Gastroesophageal sphincter (tissue), 4 donors: ENCODE measurements around the gene PGLYRP2. TPM values are rescaled to one million over a fixed set of nuclear protein-coding genes. Genes with fewer than 3 reads are reported as not detected.

Experiments used
- ATAC-seq: fragments of 150-250 bp; one replicate; pipeline ENCODE4 v1.9.1; 2016; ENCODE audit warnings: mild to moderate bottlenecking, moderate library complexity
- H3K27ac ChIP-seq, 4 donors: fragments of 200-600 bp; sonication (generic) in 3 of 4; 1 replicate in 3 of 4; 2 replicates in 1 of 4; pipeline ENCODE4 v1.5.1; 2016 to 2019
- H3K27me3 ChIP-seq: fragments of 200-600 bp; sonication (generic); one replicate; pipeline ENCODE4 v1.5.1; 2019
- H3K36me3 ChIP-seq, 2 donors: fragments of 200-600 bp; sonication (generic); one replicate each; pipeline ENCODE4 v1.5.1; 2019; ENCODE audit warnings: control low read depth in 1 of 2
- H3K4me1 ChIP-seq, 3 donors: fragments of 200-600 bp; sonication (generic); 1 replicate in 2 of 3; 2 replicates in 1 of 3; pipeline ENCODE4 v1.5.1; 2016 to 2019; ENCODE audit warnings: control low read depth in 2 of 3
- H3K4me3 ChIP-seq, 2 donors: fragments of 200-600 bp; sonication (generic); one replicate each; pipeline ENCODE4 v1.5.1; 2019; ENCODE audit warnings: mild to moderate bottlenecking in 1 of 2, moderate library complexity in 1 of 2
- H3K9me3 ChIP-seq, 3 donors: fragments of 200-600 bp; sonication (generic); one replicate each; pipeline ENCODE4 v1.5.1; 2017 to 2019; ENCODE audit warnings: control low read depth in 2 of 3
- EP300 ChIP-seq: sonication (generic); formaldehyde crosslinking; IDR thresholded peaks from one replicate; pipeline ENCODE4 v1.6.1; 2017; ENCODE audit warnings: antibody characterized with exemption, mild to moderate bottlenecking
- POLR2A ChIP-seq, 2 donors: fragments of 450-650 bp; IDR thresholded peaks; one replicate each; pipeline ENCODE4 v1.6.1; 2017; ENCODE audit warnings: antibody characterized with exemption in 2 of 2, mild to moderate bottlenecking in 2 of 2, moderate library complexity in 1 of 2
- POLR2AphosphoS5 ChIP-seq: sonication (generic); formaldehyde crosslinking; IDR thresholded peaks from one replicate; pipeline ENCODE4 v1.6.1; 2017; ENCODE audit warnings: antibody characterized with exemption
- WGBS, 2 donors: methylation state at CpG; one replicate each; pipeline ENCODE4 v1.1.5; 2018; ENCODE audit warnings: low coverage in 1 of 2; 5-methylcytosine and 5-hydroxymethylcytosine counted together
- total RNA-seq, 4 donors: library from RNA; depleted of rRNA; stranded (reverse); fragments of >200 nt; gene quantifications; one replicate each; pipeline ENCODE4 v1.1.0, GENCODE V29; 2016
- TF ChIP-seq, protein P1 (sequence below), 4 experiments: fragments of 200-600 bp in 2 of 4; fragments of 450-650 bp in 2 of 4; sonication (generic) in 1 of 4; IDR thresholded peaks; one replicate each; pipeline ENCODE4 v1.5.1; 2017 to 2019; ENCODE audit warnings: antibody characterized with exemption in 4 of 4, mild to moderate bottlenecking in 2 of 4, moderate library complexity in 2 of 4

Gene PGLYRP2
- total RNA-seq, 4 donors from 2014 or later: not detected

DNA sequence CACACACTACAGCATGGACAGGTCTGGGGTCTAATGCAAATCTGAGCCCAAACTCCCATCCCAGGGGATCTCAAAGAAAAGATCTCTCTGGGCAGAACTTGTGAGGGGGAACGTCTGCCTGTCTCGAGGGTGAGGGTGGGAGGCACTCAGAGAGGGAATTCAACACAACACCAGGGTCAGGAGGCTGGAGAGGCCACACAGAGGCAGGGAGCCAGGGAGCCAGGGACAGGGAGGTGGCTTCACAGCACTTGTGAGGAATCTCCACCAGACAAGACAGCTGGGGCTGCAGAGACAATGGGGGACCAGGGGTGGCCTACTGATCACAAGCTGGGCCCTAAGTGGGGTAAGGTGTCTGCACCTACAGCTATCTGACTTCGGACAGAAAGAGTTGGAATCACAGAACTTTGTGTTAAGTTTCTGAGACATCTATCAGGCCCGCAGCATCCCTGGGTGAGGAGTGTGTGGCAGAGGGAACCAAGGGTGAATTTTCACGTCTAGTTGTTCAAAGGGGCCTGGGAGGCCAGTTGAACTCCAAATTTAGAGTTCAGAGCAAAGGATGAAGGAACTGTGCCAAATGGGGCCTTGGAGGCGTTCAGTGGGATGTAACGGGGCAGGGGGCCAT lies 47.8 kb downstream of the PGLYRP2 start:
- peak overlapping the region in 3 of 4 donors; percentile 51 to 80 (median 73) for H3K27ac ChIP-seq
- H3K4me1 ChIP-seq: peaks cover 0 to 58% (median 24%) of the 10 kb centered on the region in 3 donors
- H3K4me3 ChIP-seq: peak overlapping the region; percentile 83 to 92
- H3K36me3 ChIP-seq: peaks cover 0 to 39% of the 10 kb centered on the region in 2 donors
- no peaks in the 10 kb centered on the region for H3K27me3 ChIP-seq
- WGBS, 2 donors: 7 to 8% methylated on average over 2 to 3 of the region's 7 CpGs
- TF ChIP-seq EP300: no peak
- no peak for TF ChIP-seq POLR2AphosphoS5
- TF ChIP-seq, protein P1, sequence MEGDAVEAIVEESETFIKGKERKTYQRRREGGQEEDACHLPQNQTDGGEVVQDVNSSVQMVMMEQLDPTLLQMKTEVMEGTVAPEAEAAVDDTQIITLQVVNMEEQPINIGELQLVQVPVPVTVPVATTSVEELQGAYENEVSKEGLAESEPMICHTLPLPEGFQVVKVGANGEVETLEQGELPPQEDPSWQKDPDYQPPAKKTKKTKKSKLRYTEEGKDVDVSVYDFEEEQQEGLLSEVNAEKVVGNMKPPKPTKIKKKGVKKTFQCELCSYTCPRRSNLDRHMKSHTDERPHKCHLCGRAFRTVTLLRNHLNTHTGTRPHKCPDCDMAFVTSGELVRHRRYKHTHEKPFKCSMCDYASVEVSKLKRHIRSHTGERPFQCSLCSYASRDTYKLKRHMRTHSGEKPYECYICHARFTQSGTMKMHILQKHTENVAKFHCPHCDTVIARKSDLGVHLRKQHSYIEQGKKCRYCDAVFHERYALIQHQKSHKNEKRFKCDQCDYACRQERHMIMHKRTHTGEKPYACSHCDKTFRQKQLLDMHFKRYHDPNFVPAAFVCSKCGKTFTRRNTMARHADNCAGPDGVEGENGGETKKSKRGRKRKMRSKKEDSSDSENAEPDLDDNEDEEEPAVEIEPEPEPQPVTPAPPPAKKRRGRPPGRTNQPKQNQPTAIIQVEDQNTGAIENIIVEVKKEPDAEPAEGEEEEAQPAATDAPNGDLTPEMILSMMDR (IDR thresholded peaks at IDR 0.05): no peak
- no peak for TF ChIP-seq POLR2A (IDR thresholded peaks at IDR 0.05)
- no peaks in the 10 kb centered on the region for H3K9me3 ChIP-seq
- ATAC-seq: no peak

DNA sequence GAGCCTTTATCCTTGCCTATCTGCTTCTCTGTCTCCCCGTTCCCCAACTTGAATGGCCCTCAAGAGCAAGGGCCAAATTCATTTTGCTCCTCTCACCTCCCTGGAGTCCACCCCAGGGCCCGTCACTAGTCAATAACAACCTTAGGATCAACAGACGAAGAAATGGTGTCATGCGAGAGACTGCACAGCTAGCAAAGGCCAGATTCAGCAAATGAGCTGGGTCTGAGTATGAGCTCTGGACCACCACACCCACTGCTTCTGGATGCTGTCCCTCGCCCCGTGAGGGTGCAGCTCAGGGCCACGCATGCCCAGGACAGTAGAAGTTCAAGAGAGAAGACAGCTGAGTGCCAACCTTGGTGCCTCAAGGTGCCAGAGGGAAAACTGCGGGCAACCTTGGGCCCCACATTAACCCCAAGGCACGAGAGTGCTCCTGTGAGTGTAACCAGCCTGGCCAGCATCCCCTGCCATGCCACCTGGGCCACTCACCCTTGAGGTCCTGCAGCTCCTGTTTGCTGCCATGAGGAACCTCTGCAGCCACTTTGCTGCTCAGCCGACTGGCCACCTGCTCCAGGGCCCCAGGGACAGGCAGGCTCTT lies 48.7 kb downstream of the PGLYRP2 start:
- TF ChIP-seq POLR2A (IDR thresholded peaks at IDR 0.05): no peak
- TF ChIP-seq POLR2AphosphoS5: no peak
- no peak for TF ChIP-seq EP300
- TF ChIP-seq, protein P1 (IDR thresholded peaks at IDR 0.05): no peak
- no peak overlapping the region for H3K27ac ChIP-seq
- H3K4me3 ChIP-seq: peak overlapping the region in 1 of 2 donors; percentile 92
- no peaks in the 10 kb centered on the region for H3K27me3 ChIP-seq
- H3K9me3 ChIP-seq: no peaks in the 10 kb centered on the region
- peaks cover 0 to 47% of the 10 kb centered on the region in 2 donors for H3K36me3 ChIP-seq
- no peak for ATAC-seq
- peaks cover 0 to 50% (median 24%) of the 10 kb centered on the region in 3 donors for H3K4me1 ChIP-seq
- 40 to 80% methylated on average over 1 of the region's 10 CpGs for WGBS, 2 donors

DNA sequence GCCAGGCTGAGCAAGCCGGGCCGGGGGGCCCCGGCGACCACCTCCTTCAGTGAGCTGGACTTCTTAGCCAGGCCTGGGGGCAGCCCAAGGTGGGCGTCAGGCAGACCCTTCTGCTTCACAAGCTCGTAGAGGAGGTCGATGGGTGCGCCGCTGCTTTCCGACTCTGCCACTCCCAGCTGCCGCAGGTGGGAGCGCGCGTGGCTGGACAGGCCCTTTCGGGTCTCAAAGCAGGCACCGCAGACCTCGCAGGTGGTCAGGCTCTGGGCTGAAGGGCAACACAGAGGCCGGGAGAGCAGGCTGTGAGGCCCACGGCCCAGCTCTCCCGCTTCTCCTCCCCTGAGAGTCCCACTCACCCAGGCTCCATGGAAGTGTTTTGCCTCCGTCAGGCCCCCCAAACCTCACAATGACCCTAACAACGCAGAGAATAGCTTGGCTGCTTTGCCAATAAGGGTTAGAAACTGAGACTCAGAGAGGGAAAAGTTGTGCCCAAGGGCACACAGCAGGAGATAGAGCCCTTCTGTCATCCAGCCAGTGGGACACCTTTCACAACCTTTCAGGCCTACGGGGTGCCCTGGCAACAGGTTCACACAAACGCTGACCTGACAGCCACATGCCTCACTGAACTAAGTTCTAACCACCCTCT lies 49.4 kb downstream of the PGLYRP2 start:
- H3K4me1 ChIP-seq: peaks cover 0 to 50% (median 24%) of the 10 kb centered on the region in 3 donors
- no peaks in the 10 kb centered on the region for H3K9me3 ChIP-seq
- WGBS, 2 donors: 71 to 80% methylated on average over 1 of the region's 24 CpGs
- no peak overlapping the region for H3K4me3 ChIP-seq
- no peak for ATAC-seq
- no peak overlapping the region for H3K27ac ChIP-seq
- TF ChIP-seq POLR2AphosphoS5 (no peak), EP300 (no peak), POLR2A (IDR thresholded peaks at IDR 0.05) (no peak)
- TF ChIP-seq, protein P1 (IDR thresholded peaks at IDR 0.05): no peak
- peaks cover 0 to 54% of the 10 kb centered on the region in 2 donors for H3K36me3 ChIP-seq
- no peaks in the 10 kb centered on the region for H3K27me3 ChIP-seq

DNA sequence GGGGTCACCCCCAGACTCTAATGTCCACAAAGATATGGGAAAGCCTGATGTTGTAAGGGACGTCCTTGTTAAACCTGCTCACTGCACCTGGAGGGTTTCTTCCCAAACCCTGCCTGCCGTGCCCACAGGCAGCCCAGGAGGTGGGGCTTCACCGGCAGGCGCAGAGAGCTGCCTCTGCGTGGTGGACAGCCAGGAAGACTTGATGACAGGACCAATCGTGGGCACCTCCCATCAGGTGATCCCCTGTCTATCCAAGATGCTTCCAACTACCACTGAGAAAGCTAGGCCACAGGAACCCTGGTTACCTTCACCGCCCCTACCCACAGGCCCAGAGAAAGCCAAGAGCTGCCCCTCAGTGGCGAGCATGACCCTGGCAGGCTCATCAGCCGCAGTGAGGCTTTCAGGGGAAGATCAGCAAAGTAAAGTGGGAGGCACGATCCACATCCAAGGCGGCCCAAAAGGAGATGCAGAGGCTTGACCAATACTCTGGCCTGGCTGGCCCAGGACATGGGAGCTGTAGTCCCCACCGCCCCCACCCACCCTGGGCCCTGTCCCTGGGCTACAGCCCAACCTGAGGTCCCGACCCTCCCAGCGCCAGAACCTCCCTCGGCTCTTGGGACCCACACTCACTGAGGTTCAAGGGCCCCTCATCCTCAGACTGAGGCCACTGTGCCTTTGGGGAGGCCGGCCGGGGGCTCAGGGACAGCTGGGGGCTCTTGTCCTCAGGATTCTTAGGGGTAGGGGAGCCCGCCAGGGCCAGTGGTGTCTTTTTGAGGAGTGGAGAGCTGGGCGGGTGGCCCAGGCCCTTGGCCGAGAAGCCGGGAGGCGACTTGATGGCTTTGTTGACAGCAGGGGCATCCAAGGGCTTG lies 50.1 kb downstream of the PGLYRP2 start:
- no peak overlapping the region for H3K4me3 ChIP-seq
- ATAC-seq: no peak
- no peaks in the 10 kb centered on the region for H3K9me3 ChIP-seq
- TF ChIP-seq POLR2AphosphoS5: no peak
- TF ChIP-seq POLR2A (IDR thresholded peaks at IDR 0.05): no peak
- peaks cover 0 to 50% (median 24%) of the 10 kb centered on the region in 3 donors for H3K4me1 ChIP-seq
- no peaks in the 10 kb centered on the region for H3K27me3 ChIP-seq
- no CpG with 5 or more reads among the region's 22 CpGs for WGBS, 2 donors
- no peak overlapping the region for H3K27ac ChIP-seq
- H3K36me3 ChIP-seq: peaks cover 0 to 61% of the 10 kb centered on the region in 2 donors

DNA sequence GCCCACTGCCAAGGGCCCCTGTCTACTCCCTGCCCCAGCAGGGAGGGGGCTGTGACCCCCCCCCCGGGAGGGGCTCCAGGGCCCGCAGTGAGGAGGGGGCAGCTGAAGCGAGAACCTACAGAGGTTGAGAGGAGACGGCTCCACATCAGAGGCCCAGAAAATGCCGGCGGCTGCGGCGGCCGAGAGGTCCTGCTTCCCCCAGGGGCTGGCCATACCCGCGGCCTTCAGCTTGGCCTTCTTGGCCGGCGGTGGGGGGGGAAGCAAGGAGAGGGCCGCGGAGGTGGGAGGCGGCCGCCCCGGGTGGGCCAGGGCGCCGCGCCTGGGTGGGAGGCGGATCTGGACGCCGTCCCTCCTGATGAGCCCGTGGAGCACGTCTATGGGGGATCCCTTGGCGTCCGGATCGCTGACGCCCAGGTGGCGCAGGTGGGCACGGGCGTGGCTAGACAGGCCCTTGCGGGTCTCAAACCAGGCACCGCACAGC lies 51.3 kb downstream of the PGLYRP2 start:
- peaks cover 0 to 6% (median 0%) of the 10 kb centered on the region in 3 donors for H3K9me3 ChIP-seq
- peaks cover 0 to 73% of the 10 kb centered on the region in 2 donors for H3K36me3 ChIP-seq
- peaks cover 0 to 40% (median 21%) of the 10 kb centered on the region in 3 donors for H3K4me1 ChIP-seq
- TF ChIP-seq POLR2A (IDR thresholded peaks at IDR 0.05) (no peak), EP300 (no peak), POLR2AphosphoS5 (no peak)
- TF ChIP-seq, protein P1 (IDR thresholded peaks at IDR 0.05): no peak
- H3K27me3 ChIP-seq: no peaks in the 10 kb centered on the region
- WGBS, 2 donors: no CpG with 5 or more reads among the region's 35 CpGs
- ATAC-seq: no peak
- no peak overlapping the region for H3K27ac ChIP-seq
- H3K4me3 ChIP-seq: no peak overlapping the region
